H1 (cell line): ENCODE results near the gene CREB3L4. TPM values are rescaled to one million over a fixed set of nuclear protein-coding genes. Genes with fewer than 3 reads are reported as not detected.

Experiments used
- CTCF ChIA-PET: fragments of 300-600 bp; sonication (Branson Sonifier 250); formaldehyde crosslinking; loops from one replicate; lab custom pipeline; 2021; ENCODE audit not compliant: partially characterized antibody; lab: Charles Lee
- POLR2A ChIA-PET: fragments of 300-600 bp; sonication (Branson Sonifier 250); formaldehyde crosslinking; loops from one replicate; lab custom pipeline; 2021; ENCODE audit warnings: inconsistent platforms; ENCODE audit not compliant: partially characterized antibody; lab: Charles Lee
- DNase-seq, 2 experiments: peaks; one replicate each; pipeline versions ENCODE4 v3.0.0 to v3.0.0-alpha.2; 2010 to 2022; ENCODE audit warnings: low spot score in 2 of 2, low read depth in 1 of 2, mixed read lengths in 1 of 2
- FAIRE-seq: peaks from 2 replicates; lab custom pipeline; 2011; peaks lifted over from hg19 to GRCh38; lab: Jason Lieb, UNC
- H2AFZ ChIP-seq: 2 replicates; pipeline ENCODE4 v1.8.1; 2012; ENCODE audit warnings: low read length, inconsistent platforms
- H2AK5ac ChIP-seq: 2 replicates; pipeline ENCODE4 v1.6.1; 2013; ENCODE audit warnings: low read depth, low read length
- H2BK120ac ChIP-seq: replicated peaks from 2 replicates; pipeline ENCODE3; 2013; ENCODE audit warnings: low read depth, low read length, inconsistent platforms
- H2BK12ac ChIP-seq: 2 replicates; pipeline ENCODE4 v1.6.1; 2013; ENCODE audit warnings: low read depth, low read length
- H2BK15ac ChIP-seq: 2 replicates; pipeline ENCODE4 v1.6.1; 2013; ENCODE audit warnings: low read length
- H2BK20ac ChIP-seq: 2 replicates; pipeline ENCODE4 v1.6.1; 2013; ENCODE audit warnings: low read length
- H2BK5ac ChIP-seq: 2 replicates; pipeline ENCODE4 v1.6.1; 2013; ENCODE audit warnings: low read depth, low read length
- H3K14ac ChIP-seq: 2 replicates; pipeline ENCODE4 v1.6.1; 2013; ENCODE audit warnings: inconsistent platforms; ENCODE audit not compliant: insufficient read length
- H3K18ac ChIP-seq: 2 replicates; pipeline ENCODE4 v1.6.1; 2013; ENCODE audit warnings: low read length; ENCODE audit errors: extremely low read depth
- H3K23ac ChIP-seq: 2 replicates; pipeline ENCODE4 v1.6.1; 2013; ENCODE audit warnings: inconsistent platforms; ENCODE audit not compliant: insufficient read length
- H3K23me2 ChIP-seq: 2 replicates; pipeline ENCODE4 v1.6.1; 2013; ENCODE audit warnings: low read depth, low read length
- H3K27ac ChIP-seq: 2 replicates; pipeline ENCODE4 v1.6.1; 2011; ENCODE audit warnings: low read depth, low read length, inconsistent platforms
- H3K27me3 ChIP-seq, 4 experiments: replicated peaks in 1 of 4; 1 replicate in 1 of 4; 2 replicates in 3 of 4; pipeline versions ENCODE4 v1.6.1 to v1.8.1; 2011 to 2013; ENCODE audit warnings: low read length in 3 of 4, mild to moderate bottlenecking in 3 of 4, inconsistent platforms in 2 of 4, mixed read lengths in 2 of 4, moderate library complexity in 1 of 4; ENCODE audit not compliant: control insufficient read depth in 3 of 4, insufficient read depth in 3 of 4; ENCODE audit errors: extremely low read depth in 1 of 4
- H3K36me3 ChIP-seq, 4 experiments: 2 replicates each; pipeline versions ENCODE4 v1.6.1 to v1.8.1; 2011 to 2013; ENCODE audit warnings: mild to moderate bottlenecking in 4 of 4, low read length in 3 of 4, moderate library complexity in 2 of 4, control low read depth in 1 of 4, inconsistent platforms in 1 of 4; ENCODE audit not compliant: insufficient read depth in 4 of 4, control insufficient read depth in 2 of 4
- H3K4ac ChIP-seq: replicated peaks from 2 replicates; pipeline ENCODE3; 2013; ENCODE audit warnings: low read length, low read depth, mixed read lengths, inconsistent platforms; ENCODE audit not compliant: insufficient read length
- H3K4me1 ChIP-seq, 4 experiments: replicated peaks in 1 of 4; 1 replicate in 1 of 4; 2 replicates in 3 of 4; pipeline versions ENCODE4 v1.6.1 to v1.8.1; 2011 to 2013; ENCODE audit warnings: low read length in 3 of 4, inconsistent platforms in 2 of 4, mixed read lengths in 1 of 4; ENCODE audit not compliant: insufficient read depth in 4 of 4, control insufficient read depth in 3 of 4
- H3K4me2 ChIP-seq, 2 experiments: 2 replicates each; pipeline versions ENCODE4 v1.6.1 to v1.8.1; 2011 to 2013; ENCODE audit warnings: low read depth in 2 of 2, low read length in 2 of 2, control low read depth in 1 of 2, inconsistent platforms in 1 of 2, mild to moderate bottlenecking in 1 of 2; ENCODE audit not compliant: insufficient read depth in 1 of 2
- H3K4me3 ChIP-seq, 4 experiments: fragments of 200-600, 300-600 bp in 1 of 4; sonication (generic), shearing (Covaris generic), sonication (Bioruptor Twin) in 1 of 4; 2 replicates each; pipeline versions ENCODE4 v1.5.1 to v1.8.1; 2011 to 2016; ENCODE audit warnings: low read length in 4 of 4, low read depth in 3 of 4, control low read depth in 2 of 4, inconsistent platforms in 2 of 4, mild to moderate bottlenecking in 2 of 4, mixed read lengths in 1 of 4, moderate library complexity in 1 of 4; ENCODE audit not compliant: insufficient read depth in 2 of 4; ENCODE audit errors: extremely low read depth in 1 of 4
- H3K56ac ChIP-seq: replicated peaks from 2 replicates; pipeline ENCODE3; 2013; ENCODE audit warnings: low read depth, mild to moderate bottlenecking, mixed read lengths, low read length, inconsistent platforms; ENCODE audit not compliant: insufficient read length
- H3K79me1 ChIP-seq: 2 replicates; pipeline ENCODE4 v1.6.1; 2013; ENCODE audit warnings: low read depth, low read length, control low read depth
- H3K79me2 ChIP-seq, 2 experiments: 2 replicates each; pipeline versions ENCODE4 v1.6.1 to v1.8.1; 2012 to 2013; ENCODE audit warnings: low read length in 2 of 2, mild to moderate bottlenecking in 2 of 2, inconsistent platforms in 1 of 2; ENCODE audit not compliant: insufficient read depth in 2 of 2, control insufficient read depth in 1 of 2
- H3K9ac ChIP-seq, 4 experiments: replicated peaks in 1 of 4; 1 replicate in 1 of 4; 2 replicates in 3 of 4; pipeline versions ENCODE4 v1.6.1 to v1.8.1; 2011 to 2013; ENCODE audit warnings: low read depth in 3 of 4, low read length in 3 of 4, control low read depth in 2 of 4, mild to moderate bottlenecking in 2 of 4, moderate library complexity in 2 of 4, inconsistent platforms in 1 of 4; ENCODE audit errors: extremely low read depth in 1 of 4
- H3K9me3 ChIP-seq, 2 experiments: 2 replicates each; pipeline versions ENCODE4 v1.6.1 to v1.8.1; 2012 to 2013; ENCODE audit warnings: mild to moderate bottlenecking in 2 of 2, moderate library complexity in 2 of 2, control low read depth in 1 of 2, inconsistent platforms in 1 of 2, low read depth in 1 of 2, low read length in 1 of 2, mixed read lengths in 1 of 2; ENCODE audit not compliant: insufficient read depth in 2 of 2
- H4K20me1 ChIP-seq, 2 experiments: replicated peaks in 1 of 2; 2 replicates each; pipeline versions ENCODE3 to v1.8.1; 2011 to 2013; ENCODE audit warnings: inconsistent platforms in 2 of 2, low read length in 2 of 2, mild to moderate bottlenecking in 1 of 2; ENCODE audit not compliant: insufficient read depth in 2 of 2, control insufficient read depth in 1 of 2
- H4K5ac ChIP-seq: 2 replicates; pipeline ENCODE4 v1.6.1; 2013; ENCODE audit warnings: low read length, low read depth, mixed read lengths, inconsistent platforms; ENCODE audit not compliant: insufficient read length
- H4K8ac ChIP-seq: 2 replicates; pipeline ENCODE4 v1.8.0; 2013; ENCODE audit warnings: mild to moderate bottlenecking, moderate library complexity, low read length, inconsistent platforms; ENCODE audit not compliant: insufficient read depth; ENCODE audit errors: extremely low read depth
- H4K91ac ChIP-seq: replicated peaks from 2 replicates; pipeline ENCODE3; 2013; ENCODE audit warnings: low read length, mixed read lengths, inconsistent platforms; ENCODE audit not compliant: insufficient read length
- EP300 ChIP-seq, 2 experiments: IDR thresholded peaks; 1 replicate in 1 of 2; 2 replicates in 1 of 2; pipeline ENCODE4 v1.6.1; 2011 to 2012; ENCODE audit warnings: low read depth in 2 of 2, low read length in 2 of 2, mild to moderate bottlenecking in 2 of 2, borderline replicate concordance in 1 of 2, inconsistent platforms in 1 of 2, moderate library complexity in 1 of 2
- HDAC2 ChIP-seq, 2 experiments: fragments of 300-600 bp in 1 of 2; sonication (generic) in 1 of 2; IDR thresholded peaks; 2 replicates each; pipeline ENCODE4 v1.6.1; 2011 to 2012; ENCODE audit warnings: low read depth in 2 of 2, low read length in 2 of 2, mild to moderate bottlenecking in 2 of 2, moderate library complexity in 2 of 2, borderline replicate concordance in 1 of 2, inconsistent platforms in 1 of 2
- KDM4A ChIP-seq: IDR thresholded peaks from one replicate; pipeline ENCODE4 v1.7.1; 2012; ENCODE audit warnings: low read depth, mild to moderate bottlenecking, moderate library complexity, low read length, inconsistent platforms; ENCODE audit not compliant: severe bottlenecking
- TAF1 ChIP-seq: IDR thresholded peaks from 2 replicates; pipeline ENCODE4 v1.6.1; 2011; ENCODE audit warnings: mild to moderate bottlenecking, low read depth, low read length
- TAF7 ChIP-seq: optimal IDR thresholded peaks from 2 replicates; pipeline ENCODE3; 2011; ENCODE audit warnings: low read depth, mild to moderate bottlenecking, inconsistent platforms, low read length, moderate library complexity, borderline replicate concordance
- WGBS, 2 experiments: shearing (Covaris generic) in 1 of 2; methylation state at CpG; one replicate each; pipeline versions ENCODE4 v1.1.6 to v1.1.7; 2013 to 2015; ENCODE audit warnings: low lambda C conversion rate in 2 of 2, mixed read lengths in 2 of 2, inconsistent platforms in 1 of 2, low coverage in 1 of 2, missing lambda C conversion rate in 1 of 2; ENCODE audit not compliant: insufficient replicate concordance in 2 of 2, insufficient coverage in 1 of 2, insufficient read length in 1 of 2; ENCODE audit errors: extremely low coverage in 1 of 2, missing lambda C conversion rate in 1 of 2; 5-methylcytosine and 5-hydroxymethylcytosine counted together
- polyA plus RNA-seq, 7 experiments: library from polyadenylated mRNA; depleted of rRNA in 3 of 7; stranded (reverse) in 5 of 7; unstranded in 2 of 7; fragments of >200 nt in 5 of 7; fragments of 200-250 nt in 2 of 7; gene quantifications; 1 replicate in 5 of 7; 2 replicates in 1 of 7; 4 replicates in 1 of 7; pipeline versions ENCODE4 v1.2.1 to v1.2.3, GENCODE V29; 2011 to 2013; ENCODE audit warnings: missing spikeins in 2 of 7, mixed read lengths in 2 of 7
- total RNA-seq: library from RNA; stranded (reverse); fragmentation: NEBNext Ultra II Directional; extraction: Animal tissue kit (Norgen Biotek cat#: 25700); gene quantifications from 2 replicates; pipeline ENCODE4 v1.2.1, GENCODE V29; 2021

CREB3L4 gene
- total and polyA plus RNA-seq, 2 of the 8 experiments (the other 6 are each of a cell fraction or from before 2014, with no cell fraction given) = 34.4 to 54.0 TPM

DNA sequence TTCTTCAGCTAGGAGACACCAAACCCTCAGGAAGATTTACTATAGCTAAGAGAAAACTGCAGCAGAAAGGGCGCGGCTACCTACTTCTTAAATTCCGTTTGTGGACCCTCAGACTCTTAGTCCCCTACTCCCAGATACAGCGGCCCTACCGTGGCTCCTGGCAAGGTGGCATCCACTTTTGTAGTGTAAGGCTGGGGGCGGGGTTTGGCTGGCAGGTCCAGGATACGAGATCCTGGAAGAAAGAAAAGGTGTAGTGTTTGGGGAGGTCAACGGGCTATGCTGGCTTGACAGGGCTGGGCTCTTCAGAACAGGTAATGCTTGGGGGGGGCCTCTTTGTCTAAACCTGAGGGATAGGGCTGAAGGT, 280 bp downstream of the CREB3L4 start:
- peaks cover 0 to 12% (median 5%) of the 10 kb centered on the region in 4 experiments; a peak in 5 of 7 replicates for H3K4me1 ChIP-seq
- peak in 1 of 2 experiments; percentile 74 for DNase-seq
- peak overlapping the region; percentile 51 to 77 (median 66) for H3K4me3 ChIP-seq
- H3K4me2 ChIP-seq = peak overlapping the region; percentile 69 to 91
- H3K56ac ChIP-seq = no peak overlapping the region
- H4K8ac ChIP-seq = peak overlapping the region; percentile 53; the same call in 1 of the 2 replicates
- no peaks in the 10 kb centered on the region for H4K20me1 ChIP-seq
- H4K91ac ChIP-seq = no peak overlapping the region
- peak overlapping the region; percentile 40 for H3K4ac ChIP-seq
- no peaks in the 10 kb centered on the region; the same call in 1 of the 2 replicates for H3K79me1 ChIP-seq
- peak overlapping the region; percentile 77 for H4K5ac ChIP-seq
- no peak overlapping the region for H2BK12ac ChIP-seq
- FAIRE-seq = no peak
- H3K23me2 ChIP-seq = peaks cover 16% of the 10 kb centered on the region
- peak overlapping the region; percentile 21 for H2BK5ac ChIP-seq
- H3K27ac ChIP-seq = peak overlapping the region; percentile 91
- H2BK15ac ChIP-seq = 0 out of 2 replicates have a peak overlapping the region, but pooled peaks have one; percentile 10
- H3K27me3 ChIP-seq = no peaks in the 10 kb centered on the region
- TF ChIP-seq TAF1 (peak; percentile 19; the same call in 1 of the 2 replicates), HDAC2 (IDR thresholded peaks at IDR 0.05; ENCODE audit: borderline replicate concordance in 1 of 2, low read depth in 2 of 2, low read length in 2 of 2) (peak in 1 of 2 experiments; percentile 17; a peak in 1 of 4 replicates), KDM4A (peak; percentile 13), EP300 (IDR thresholded peaks at IDR 0.05; ENCODE audit: borderline replicate concordance in 1 of 2, low read depth in 2 of 2, low read length in 2 of 2) (no peak), TAF7 (peak; percentile 36)
- ChIA-PET POLR2A (interaction anchor here (0.7 to 15.7 kb wide), 21 partner anchors 8 to 1038 kb away, joined by 3 to 454 read pairs (median 4); partner anchors contain the start of genes CRTC2, DENND4B, GATAD2B and JTB), CTCF (interaction anchor here (0.6 to 4.5 kb wide), 11 partner anchors 8 to 171 kb away, joined by 3 to 29 read pairs (median 6); partner anchors contain the start of genes DENND4B, JTB and RAB13)
- H3K14ac ChIP-seq = no peak overlapping the region
- peaks cover 0 to 6% (median 0%) of the 10 kb centered on the region in 4 experiments; a peak in 2 of 8 replicates for H3K36me3 ChIP-seq
- H2AK5ac ChIP-seq = no peak overlapping the region
- no peak overlapping the region for H2BK120ac ChIP-seq
- H3K18ac ChIP-seq = peak overlapping the region; percentile 62
- H3K79me2 ChIP-seq = peaks cover 0 to 22% of the 10 kb centered on the region in 2 experiments; a peak in 2 of 4 replicates
- no peak overlapping the region for H3K23ac ChIP-seq
- WGBS, 2 experiments = 11% methylated on average over 8 of the region's 8 CpGs; no CpG with 5 or more reads in 1 of the 2 experiments
- no peak overlapping the region for H2BK20ac ChIP-seq
- no peaks in the 10 kb centered on the region for H3K9me3 ChIP-seq
- H2AFZ ChIP-seq = no peak overlapping the region
- peak overlapping the region; percentile 65 to 84 (median 74) for H3K9ac ChIP-seq
